HG03571 (cell line): ENCODE data around the gene TAL2.
"Not testable (repeated sequence)": the region's sequence is repeated elsewhere in the genome, so short reads cannot be mapped to it uniquely, and the experiment has no call there.

ENCODE experiments used
- ATAC-seq: cut with Tn5 transposase; IDR thresholded peaks from one replicate; pipeline ENCODE4 v1.9.1; 2021; ENCODE audit not compliant: unreplicated experiment

Gene TAL2

DNA sequence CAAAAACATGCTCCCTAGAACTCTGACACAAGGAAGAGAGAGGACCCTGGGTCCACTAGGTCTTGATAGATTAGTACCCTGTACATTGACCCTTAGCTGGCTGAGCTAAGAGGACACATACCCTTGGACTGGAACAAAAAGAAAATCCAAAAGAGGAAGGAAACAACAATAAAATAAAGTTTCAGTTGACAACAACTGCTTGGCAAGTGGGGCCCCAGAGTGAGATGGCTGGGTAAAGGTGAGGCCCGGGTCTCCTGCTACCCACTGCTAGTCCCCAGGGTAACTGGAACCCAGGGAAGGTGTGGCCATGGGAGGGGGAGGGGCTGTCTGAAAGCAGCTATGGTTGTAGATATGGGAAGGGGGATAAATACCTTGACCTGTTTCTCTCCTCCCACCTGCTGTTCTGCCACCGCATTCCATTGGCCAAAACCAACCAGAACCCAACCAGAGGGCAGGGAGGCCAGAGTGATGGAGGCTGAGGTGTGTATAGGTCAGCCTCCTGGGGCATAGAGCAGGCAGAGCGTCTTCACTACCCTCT is 11.7 kb downstream of the TAL2 start:
- no peak for ATAC-seq

DNA sequence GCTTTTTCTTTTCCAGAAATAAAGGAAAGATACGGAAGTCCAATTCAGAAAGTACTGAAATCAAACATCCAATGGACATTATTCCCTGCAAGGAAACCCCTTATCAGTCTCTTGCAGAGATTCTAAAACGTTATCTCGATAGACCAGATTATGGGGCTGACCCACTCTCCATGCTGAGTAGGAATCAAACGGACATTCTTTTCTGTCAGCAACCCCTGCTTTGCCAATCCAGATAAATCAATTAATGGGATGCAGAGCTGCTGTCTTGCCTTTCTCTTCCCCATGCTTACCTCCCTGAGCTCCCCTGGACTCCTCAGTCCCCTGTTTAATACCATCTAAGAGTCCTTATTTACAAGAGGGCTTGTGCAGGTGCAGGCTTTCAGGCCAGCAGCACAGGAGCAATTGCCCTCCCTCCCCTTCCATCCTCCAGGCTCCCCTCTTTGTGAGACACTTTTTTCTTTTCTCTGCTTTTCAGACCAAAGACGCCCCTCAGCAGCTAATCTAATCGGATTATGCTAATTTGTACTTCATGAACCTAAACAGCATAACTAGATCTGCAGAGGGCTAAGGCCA is 14.2 kb downstream of the TAL2 start:
- ATAC-seq: no peak

DNA sequence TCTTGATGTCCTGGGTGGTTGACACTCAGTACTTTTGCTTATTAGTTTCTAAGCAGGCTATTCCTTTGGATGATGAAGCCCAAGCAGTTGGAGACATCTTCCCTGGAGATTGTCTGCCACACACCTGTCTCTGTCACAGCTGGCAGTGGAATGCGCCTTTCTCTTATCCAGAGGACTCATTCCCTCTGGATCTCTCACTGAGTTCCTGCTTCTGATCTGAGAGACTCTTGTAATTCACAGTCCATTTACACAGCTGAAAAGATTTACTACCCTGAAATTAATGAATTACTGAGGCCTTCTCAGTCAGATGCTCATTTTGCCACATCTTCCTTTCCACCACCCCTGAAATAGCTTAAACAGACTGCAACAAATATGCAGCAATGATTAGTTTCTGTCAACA is 15.9 kb downstream of the TAL2 start:
- no peak for ATAC-seq

DNA sequence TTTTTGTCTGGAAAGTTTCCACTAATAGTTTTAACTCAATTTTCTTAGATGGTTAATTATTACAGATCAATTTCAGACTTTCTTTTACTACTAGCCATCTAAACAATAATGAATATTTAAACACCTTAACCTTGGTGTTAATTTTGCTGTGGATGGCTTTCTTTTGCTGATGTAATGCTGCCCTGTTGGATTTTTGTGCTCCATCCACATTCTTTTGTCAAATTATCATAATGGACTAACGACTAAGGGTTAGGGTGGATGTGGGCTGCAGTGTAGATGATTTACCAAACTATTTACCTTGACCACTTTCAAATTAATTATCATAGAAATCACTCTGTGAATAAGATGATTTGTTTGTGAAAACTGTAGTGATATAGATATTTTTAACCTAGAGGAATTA is 16.5 kb downstream of the TAL2 start:
- ATAC-seq: no peak

DNA sequence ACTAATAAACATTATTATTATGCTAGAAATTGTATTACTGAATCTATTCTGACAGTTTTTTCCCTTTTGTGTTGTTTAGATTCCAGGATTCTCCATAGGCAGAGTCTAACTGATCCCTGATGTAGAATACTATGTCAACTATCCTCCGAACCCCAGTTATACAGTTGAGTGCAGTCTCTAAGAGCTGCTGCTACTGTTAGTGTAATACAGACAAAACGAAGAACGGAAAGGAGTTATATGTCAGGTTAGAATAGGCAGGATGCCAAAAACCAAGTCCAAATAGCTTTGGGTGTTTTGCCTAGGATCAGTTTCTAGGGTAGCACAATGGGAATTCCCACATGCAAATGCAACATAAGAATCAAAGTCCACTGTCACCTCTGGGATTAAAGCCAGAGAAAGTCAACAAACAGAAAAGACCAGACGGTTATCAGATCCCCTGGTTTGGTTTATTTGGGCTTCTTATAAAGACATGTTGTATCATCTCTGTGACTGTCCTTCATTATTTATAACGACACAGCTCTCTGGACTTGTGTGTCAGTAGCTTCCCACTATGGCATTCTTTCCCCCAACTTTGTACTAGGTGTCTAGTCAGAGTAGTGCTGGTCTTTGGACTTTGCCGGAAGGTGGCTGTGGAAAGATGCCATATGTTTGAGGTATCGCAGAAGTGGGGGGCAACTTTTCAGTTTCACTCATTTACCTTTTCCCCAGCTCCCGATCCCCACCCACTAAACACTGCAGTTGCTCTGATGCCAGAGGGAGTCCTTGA is 17.2 kb downstream of the TAL2 start:
- ATAC-seq: no peak

DNA sequence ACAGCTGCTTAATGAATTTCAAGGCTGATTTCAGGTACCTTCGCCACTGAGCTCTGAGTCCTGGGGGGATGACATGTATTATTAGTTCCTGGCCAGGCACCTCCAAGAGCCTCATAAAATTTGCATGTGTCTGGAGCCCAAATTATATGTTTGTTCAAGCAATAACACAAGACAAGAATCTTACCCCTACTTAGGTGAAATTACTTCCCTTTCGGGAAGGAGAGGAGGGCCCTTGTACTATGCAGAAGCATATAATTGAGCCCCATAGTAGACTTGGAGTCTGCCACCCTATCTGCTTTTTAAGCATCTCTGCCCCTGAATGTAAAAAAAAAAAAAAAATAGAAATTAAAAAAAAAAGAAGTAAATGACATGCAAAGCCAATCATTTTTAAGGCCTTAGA is 19.1 kb downstream of the TAL2 start:
- no peak for ATAC-seq

DNA sequence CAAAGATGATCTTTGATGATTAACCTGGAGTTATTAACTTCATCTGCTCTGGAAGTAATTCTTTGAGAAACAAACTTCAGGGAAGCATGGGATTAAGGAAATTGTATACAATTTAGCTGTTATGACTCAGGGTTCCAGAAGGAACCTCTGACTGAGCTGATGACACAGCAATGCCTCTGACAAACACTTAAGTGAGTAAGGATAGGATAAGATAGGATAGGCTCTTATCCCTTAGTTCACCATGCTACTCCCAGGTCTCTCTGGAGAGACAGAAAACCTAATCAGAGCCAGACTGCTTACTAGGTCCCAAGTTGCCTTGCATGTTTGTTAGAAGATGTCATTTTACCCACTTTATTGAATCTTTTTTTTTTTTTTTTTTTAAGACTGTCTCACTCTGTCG is 19.5 kb downstream of the TAL2 start:
- no peak for ATAC-seq

DNA sequence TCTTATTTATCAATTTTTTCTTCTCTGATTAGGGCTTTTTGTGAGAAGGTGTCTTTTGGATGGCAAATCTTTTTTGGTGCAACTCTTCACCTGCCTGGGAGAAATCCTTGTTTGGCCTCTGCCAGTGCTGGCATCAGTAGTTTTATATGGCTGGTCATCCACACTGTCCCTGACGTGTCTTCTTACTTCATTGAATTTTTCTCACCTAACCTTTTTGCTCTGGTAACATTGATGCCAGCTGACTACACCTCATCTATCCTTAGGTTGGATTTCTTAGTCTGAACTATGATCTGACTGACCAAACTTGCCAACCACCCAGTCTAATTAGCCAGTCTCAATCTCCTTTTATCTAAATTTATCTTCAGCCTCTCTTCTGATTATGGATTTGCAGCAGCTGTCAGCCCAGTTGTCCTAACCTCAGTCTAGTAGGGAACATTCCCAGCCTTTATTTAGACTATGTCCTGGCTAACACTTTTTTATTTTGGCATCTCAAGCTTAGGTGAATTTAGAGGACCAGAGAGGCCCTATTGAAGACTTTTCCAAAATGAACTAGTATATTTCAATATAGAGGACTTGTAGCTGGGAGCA is 21.5 kb downstream of the TAL2 start:
- ATAC-seq: no peak

DNA sequence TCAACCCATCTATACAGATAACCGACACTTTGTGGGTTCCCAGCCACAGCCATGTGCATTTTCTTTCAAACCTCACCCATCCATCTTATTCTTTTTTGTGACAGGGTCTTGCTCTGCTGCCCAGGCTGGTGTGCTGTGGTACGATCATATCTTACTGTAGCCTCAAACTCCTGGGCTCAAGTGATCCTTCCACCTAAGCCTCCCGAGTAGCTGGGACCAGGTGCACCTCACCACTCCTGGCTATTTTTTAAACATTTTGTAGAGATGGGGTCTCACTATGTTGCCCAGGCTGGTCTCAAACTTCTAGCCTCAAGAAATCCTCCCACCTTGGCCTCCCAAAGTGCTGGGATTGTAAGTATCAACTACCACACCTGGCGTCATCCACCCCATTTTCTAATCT is 24.7 kb downstream of the TAL2 start:
- ATAC-seq: no peak

DNA sequence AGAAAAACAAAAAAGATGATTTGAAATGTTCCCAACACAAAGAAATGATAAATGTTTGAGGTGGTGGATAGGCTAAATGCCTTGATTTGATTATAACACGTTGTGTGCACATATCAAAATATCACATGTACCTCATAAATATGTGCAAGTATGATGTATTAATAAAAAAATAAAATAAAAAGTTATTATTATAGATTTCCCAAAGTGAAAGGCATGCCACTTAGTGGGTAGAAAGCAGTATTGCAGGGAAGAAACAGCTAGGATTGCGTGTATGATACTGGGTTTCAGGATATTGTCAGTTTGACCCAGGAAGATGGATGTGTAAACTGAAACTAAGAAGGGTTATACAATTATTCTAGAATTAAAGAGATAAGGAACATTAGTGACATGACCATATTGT is 28.5 kb downstream of the TAL2 start:
- ATAC-seq: no peak

DNA sequence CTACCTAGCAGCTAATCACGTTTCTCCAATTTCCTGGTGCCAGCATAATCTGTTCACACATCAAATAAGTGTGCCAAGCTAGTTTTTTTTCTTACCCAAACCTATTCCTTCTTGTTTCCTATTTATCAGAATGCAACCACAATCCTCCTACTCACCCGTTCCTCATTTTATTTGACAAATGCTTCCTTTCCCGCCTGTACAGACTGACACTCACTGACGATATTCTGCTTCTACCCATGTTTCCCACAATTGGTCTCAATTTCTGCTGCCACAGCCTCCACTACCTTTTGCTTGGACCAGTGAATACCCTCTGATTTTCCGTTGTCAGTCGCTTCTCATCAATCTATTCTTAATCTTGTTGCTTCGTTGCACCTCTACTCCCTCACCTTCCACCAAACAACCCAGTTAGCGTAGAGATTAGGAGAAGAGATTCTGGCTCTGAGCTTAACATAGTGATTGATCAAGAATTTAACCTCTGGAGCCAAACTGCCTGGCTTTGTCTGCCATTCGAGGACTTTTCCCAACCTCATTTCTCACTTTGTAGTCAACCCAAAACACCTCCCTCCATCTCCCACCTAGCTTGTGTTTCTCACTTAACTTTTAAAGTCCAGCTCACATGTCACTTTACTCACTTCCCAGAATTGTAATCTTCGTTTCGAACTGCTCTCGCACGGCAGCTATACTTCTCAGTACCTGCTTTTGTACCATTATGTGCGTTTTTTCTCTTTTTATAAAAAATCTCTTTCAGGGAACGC is 31.4 kb downstream of the TAL2 start:
- ATAC-seq: peak; percentile 23

DNA sequence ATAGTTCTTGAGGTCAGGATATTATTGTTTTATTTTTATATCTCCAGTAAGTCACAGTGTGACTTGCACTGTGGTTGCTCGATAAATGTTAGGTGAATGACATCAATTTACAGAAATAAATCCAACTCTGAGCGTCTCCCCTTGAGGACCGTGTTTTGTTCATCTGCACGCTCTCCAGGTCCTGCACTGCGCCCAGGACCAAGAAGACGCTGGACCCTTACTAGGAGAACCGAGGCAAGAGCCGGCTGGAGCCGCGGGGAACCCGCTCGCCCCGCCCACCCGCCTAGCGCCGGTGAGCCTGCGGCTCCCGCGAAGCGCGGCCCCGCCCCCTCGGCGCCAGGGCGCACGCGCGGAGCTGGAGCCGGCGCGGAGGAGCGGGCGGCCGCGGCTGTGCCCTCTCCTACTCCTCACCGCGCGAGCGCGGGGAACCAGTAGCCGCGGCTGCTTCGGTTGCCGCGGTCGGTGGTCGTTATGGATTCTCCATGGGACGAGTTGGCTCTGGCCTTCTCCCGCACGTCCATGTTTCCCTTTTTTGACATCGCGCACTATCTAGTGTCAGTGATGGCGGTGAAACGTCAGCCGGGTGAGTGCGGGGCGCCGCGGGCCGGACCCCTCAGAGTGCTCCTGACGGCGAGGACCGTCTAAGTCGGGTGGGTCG is 32.1 kb downstream of the TAL2 start, which contains the start of gene TMEM38B:
Gene TMEM38B, plus strand, starts transcription at position 352 of the 658 bp plus-strand sequence. Its CDS starts 120 bp downstream, at position 472.
- peak; percentile 74 for ATAC-seq

DNA sequence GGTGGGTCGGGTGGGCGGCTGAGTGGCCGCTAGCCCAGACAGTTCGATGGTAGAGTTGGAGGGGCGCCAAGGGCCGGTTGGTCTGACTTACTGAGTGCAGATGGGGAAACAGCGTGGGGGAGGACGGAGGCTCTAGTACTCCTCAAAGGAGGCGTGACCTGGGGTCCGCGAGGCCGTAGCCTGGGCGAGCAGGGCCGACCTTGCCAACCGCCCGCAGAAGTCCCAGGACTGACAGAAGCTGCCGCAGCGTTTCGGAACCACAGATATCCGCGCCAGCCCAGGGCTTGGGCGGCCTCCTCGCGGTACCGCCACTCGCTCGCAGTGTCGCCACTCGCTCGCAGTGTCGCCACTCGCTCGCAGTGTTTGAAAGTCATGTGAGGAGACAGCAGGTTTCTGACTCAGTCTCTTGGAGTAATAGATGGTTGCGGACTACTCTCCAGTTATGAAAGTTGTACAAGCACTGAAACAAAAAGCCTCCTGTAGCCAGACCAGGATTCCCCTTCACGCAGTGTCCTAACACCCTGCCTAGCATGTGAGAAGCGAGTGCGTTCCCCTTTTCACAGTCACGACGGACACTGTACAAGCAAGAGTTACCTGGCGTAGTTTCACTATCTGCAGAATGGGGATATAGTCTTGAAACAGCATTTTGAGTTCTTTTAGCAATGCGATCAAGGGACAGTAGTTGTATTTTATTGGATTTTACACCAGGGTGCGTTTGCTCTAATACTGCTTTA is 32.8 kb downstream of the TAL2 start:
- ATAC-seq: peak; percentile 59

DNA sequence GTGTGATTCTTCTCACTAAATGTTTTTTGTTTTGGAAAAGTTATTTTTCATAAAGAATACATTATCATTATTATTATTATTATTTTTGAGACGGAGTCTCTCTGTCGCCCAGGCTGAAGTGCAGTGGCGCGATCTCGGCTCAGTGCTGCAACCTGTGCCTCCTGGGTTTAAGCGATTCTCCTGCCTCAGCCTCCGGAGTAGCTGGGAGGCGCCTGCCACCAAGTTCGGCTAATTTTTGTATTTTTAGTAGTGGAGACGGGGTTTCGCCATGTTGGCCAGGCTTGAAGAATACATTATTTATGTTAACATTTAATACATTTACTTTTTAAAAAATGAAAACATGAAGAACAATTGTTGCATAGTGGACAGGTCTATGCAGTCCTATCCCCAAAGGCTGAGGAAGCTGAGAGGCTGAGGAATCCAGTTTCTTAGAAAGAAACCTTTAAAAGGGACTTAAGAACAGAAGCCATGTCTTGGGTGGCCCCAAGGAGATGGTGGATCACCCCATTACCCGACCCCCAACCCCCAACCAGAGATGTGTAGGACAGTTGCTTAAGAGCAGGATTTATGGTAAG is 34.0 kb downstream of the TAL2 start:
- no peak for ATAC-seq

DNA sequence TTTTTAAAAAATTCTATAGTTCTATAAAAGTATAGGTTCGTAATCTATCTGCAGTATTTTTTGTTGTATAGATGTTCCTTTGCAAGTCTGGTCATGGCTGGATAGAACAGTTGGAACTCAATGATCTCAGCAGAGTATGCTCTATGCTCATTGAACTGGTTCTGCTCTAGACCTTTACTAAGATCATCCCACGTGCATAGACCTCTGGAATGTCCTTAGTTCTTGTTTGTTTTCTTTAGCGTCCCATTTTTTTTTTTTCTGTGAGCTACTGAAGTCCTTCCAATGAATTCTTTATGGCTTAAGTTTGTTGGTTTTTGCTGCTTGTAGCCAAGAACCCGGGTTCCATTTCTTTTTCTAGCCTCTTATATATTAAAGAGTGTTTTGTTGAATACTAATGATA is 35.6 kb downstream of the TAL2 start:
- ATAC-seq: no peak

DNA sequence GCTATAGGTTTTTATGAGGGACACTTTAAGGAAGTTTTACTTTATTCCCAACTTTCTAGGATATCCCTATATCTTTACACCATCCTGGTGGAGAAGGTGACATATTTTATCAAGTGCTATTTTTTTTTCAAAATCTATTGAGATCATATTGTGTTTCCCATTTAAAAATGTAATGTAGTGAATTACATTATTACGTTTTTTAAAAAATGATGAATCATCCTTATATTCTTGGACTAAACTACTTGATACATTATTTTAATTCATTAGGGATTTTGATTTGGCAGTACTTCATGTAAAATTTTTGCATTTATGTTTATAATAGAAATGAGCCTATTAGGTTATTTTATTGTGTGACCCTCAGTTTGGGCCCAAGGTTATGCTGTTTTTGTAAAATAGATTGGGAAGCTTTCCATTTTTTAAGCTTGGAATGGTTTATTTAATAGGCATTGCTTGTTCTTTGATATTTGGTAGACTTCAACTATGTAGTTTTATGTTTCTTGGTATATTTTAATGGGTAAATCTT is 36.2 kb downstream of the TAL2 start:
- no peak for ATAC-seq

DNA sequence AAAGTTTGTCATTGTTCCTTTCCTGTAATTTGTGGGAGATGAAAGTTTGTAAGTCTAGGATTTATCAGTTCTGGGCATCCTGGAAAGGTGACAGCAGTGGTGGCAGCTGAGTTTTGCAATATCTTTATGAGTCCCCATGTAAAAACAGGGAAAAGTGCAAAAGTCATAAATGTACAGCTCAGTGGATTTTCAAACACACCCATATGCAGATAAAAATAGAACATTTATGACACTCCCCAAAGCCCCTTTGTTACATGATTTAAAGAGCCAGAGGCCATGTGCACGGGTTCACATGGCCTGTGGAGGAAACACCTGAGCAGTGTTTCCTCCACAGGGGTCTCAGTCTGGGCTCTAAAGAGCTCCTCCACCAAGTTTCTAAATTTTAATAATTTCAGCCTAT is 38.4 kb downstream of the TAL2 start:
- no peak for ATAC-seq

DNA sequence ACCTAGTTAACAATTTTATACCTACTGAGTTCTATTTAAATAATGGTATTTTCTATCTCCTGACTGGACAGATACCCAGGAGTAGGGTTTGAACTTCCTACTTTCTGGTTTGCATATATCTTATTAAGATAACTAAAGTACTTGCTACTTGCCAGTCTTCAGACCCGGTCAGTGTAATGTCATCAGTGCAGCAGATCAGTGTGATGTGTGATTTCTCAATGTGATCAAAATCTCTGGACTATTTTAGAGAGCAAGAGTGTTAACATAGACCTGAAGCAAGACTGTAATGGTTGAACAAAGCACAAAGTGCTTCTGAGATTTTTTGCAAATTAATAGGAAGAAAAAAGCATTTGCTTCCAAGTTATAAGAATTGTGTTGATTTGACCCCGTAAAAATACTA is 38.9 kb downstream of the TAL2 start:
- no peak for ATAC-seq

DNA sequence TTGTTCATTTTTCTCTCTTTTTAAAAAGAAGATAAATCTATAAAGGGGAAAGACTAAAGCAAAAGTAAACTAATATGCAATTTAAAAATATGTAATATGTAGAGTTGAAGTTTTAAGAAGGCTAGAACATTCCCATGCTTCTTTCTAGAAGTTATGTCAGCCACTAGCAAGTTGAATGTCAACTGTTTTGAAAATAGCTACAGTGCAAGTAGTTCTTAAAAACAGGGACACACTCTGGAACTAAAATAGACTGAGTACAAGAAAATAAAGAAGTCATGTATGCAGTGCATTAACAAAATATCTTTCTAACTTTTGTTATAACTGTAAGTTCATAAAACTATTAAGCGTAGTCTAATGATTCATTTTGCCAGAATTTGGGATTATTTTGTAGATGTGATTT is 40.0 kb downstream of the TAL2 start:
- no peak for ATAC-seq

DNA sequence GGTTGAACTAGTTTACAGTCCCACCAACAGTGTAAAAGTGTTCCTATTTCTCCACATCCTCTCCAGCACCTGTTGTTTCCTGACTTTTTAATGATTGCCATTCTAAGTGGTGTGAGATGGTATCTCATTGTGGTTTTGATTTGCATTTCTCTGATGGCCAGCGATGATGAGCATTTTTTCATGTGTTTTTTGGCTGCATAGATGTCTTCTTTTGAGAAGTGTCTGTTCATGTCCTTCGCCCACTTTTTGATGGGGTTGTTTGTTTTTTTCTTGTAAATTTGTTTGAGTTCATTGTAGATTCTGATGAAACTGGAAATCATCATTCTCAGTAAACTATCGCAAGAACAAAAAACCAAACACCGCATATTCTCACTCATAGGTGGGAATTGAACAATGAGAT is 41.4 kb downstream of the TAL2 start:
- not testable (repeated sequence) for ATAC-seq
